PC-3 (cell line): Measurements from ENCODE around the gene ZCCHC24.

Source experiments
- CTCF ChIP-seq: fragments of 300-600 bp; sonication (generic); conservative IDR thresholded peaks from 2 replicates; pipeline ENCODE4 v1.5.1; 2017; ENCODE audit warnings: antibody characterized with exemption, low read depth, mild to moderate bottlenecking, low read length
- EZH2 ChIP-seq: fragments of 300-600 bp; sonication (generic); IDR thresholded peaks from one replicate; pipeline ENCODE4 v1.6.1; 2017; ENCODE audit warnings: antibody characterized with exemption, mild to moderate bottlenecking, low read length; ENCODE audit not compliant: unreplicated experiment

GRCh38 chr10:79452174-79452611 lies 6.8 kb upstream of the ZCCHC24 start:
- TF ChIP-seq EZH2 = no peak
- TF ChIP-seq CTCF = no peak
